Smooth muscle cell (in vitro differentiated cells): ENCODE results near the gene SH3BP4. TPM values are rescaled to one million over a fixed set of nuclear protein-coding genes. Genes with fewer than 3 reads are reported as not detected.

Source experiments
- DNase-seq: peaks from one replicate; lab custom pipeline; 2025; ENCODE audit not compliant: unreplicated experiment; lab: John Stamatoyannopoulos, UW
- H2AFZ ChIP-seq: fragments of 200-600 bp; sonication (generic); 2 replicates; pipeline ENCODE4 v1.6.0; 2016; ENCODE audit warnings: antibody characterized with exemption, low read depth, mild to moderate bottlenecking
- H3F3A ChIP-seq: fragments of 200-600 bp; sonication (generic); 2 replicates; pipeline ENCODE4 v1.6.0; 2017; ENCODE audit warnings: antibody characterized with exemption, low read depth
- H3K27ac ChIP-seq: fragments of 200-600 bp; sonication (generic); 2 replicates; pipeline ENCODE4 v1.5.1; 2016; ENCODE audit warnings: low read depth, mild to moderate bottlenecking
- H3K27me3 ChIP-seq: fragments of 200-600 bp; sonication (generic); 2 replicates; pipeline ENCODE4 v1.6.1; 2016; ENCODE audit warnings: low read depth, mild to moderate bottlenecking
- H3K36me3 ChIP-seq: fragments of 200-600 bp; sonication (generic); 2 replicates; pipeline ENCODE4 v1.5.1; 2016; ENCODE audit warnings: low read depth
- H3K4me1 ChIP-seq: fragments of 200-600 bp; sonication (generic); 2 replicates; pipeline ENCODE4 v1.5.1; 2016; ENCODE audit warnings: low read depth
- H3K4me2 ChIP-seq: fragments of 200-600 bp; sonication (generic); 2 replicates; pipeline ENCODE4 v1.6.0; 2016; ENCODE audit warnings: mild to moderate bottlenecking
- H3K4me3 ChIP-seq: fragments of 200-600 bp; sonication (generic); 2 replicates; pipeline ENCODE4 v1.5.1; 2016; ENCODE audit warnings: mild to moderate bottlenecking
- H3K79me2 ChIP-seq: fragments of 200-600 bp; sonication (generic); 2 replicates; pipeline ENCODE4 v1.6.0; 2016; ENCODE audit warnings: low read depth, mild to moderate bottlenecking
- H3K9ac ChIP-seq: fragments of 200-600 bp; sonication (generic); 2 replicates; pipeline ENCODE4 v1.6.0; 2016; ENCODE audit warnings: low read depth
- H3K9me3 ChIP-seq: fragments of 200-600 bp; sonication (generic); replicated peaks from 2 replicates; pipeline ENCODE4 v1.5.1; 2016; ENCODE audit warnings: low read depth
- H4K20me1 ChIP-seq: fragments of 200-600 bp; sonication (generic); 2 replicates; pipeline ENCODE4 v1.6.0; 2016; ENCODE audit warnings: low read depth
- CTCF ChIP-seq: fragments of 200-600 bp; sonication (generic); IDR thresholded peaks from 2 replicates; pipeline ENCODE4 v1.5.1; 2017; ENCODE audit warnings: borderline replicate concordance, mild to moderate bottlenecking, antibody characterized with exemption; ENCODE audit not compliant: insufficient read depth, poor library complexity, severe bottlenecking
- WGBS: methylation state at CpG from one replicate; pipeline ENCODE4 v1.1.7; 2016; ENCODE audit warnings: low lambda C conversion rate; 5-methylcytosine and 5-hydroxymethylcytosine counted together
- polyA plus RNA-seq: library from polyadenylated mRNA; unstranded; fragments of >200 nt; fragmentation: Nextera tagmentation; extraction: Ambion mirVana; gene quantifications from 2 replicates; pipeline ENCODE4 v1.2.1, GENCODE V29; 2016
- total RNA-seq: library from RNA; depleted of rRNA; stranded (reverse); fragments of >200 nt; gene quantifications from 2 replicates; pipeline ENCODE4 v1.2.3, GENCODE V29; 2014

The SH3BP4 gene
- total and polyA plus RNA-seq, 2 experiments from 2014 or later = 38.9 to 47.7 TPM

GRCh38 chr2:235094457-235094856 is 142.6 kb downstream of the SH3BP4 start:
- Histone ChIP-seq H3K79me2 (no peaks in the 10 kb centered on the region), H2AFZ (no peak overlapping the region), H3K4me1 (no peaks in the 10 kb centered on the region), H3K27ac (no peak overlapping the region), H3K4me3 (no peak overlapping the region), H3K27me3 (peaks cover 5% of the 10 kb centered on the region), H3K9ac (no peak overlapping the region), H4K20me1 (no peaks in the 10 kb centered on the region), H3K36me3 (no peaks in the 10 kb centered on the region), H3K4me2 (no peak overlapping the region), H3K9me3 (no peaks in the 10 kb centered on the region), H3F3A (no peaks in the 10 kb centered on the region)
- WGBS = 96% methylated on average over 1 of the region's 1 CpG
- no peak for TF ChIP-seq CTCF
- no peak for DNase-seq

GRCh38 chr2:235095569-235095968 is 143.8 kb downstream of the SH3BP4 start:
- no peak for TF ChIP-seq CTCF
- no peaks in the 10 kb centered on the region for H3K4me1 ChIP-seq
- no peaks in the 10 kb centered on the region for H3F3A ChIP-seq
- H3K4me2 ChIP-seq = no peak overlapping the region
- no peak for DNase-seq
- H3K27me3 ChIP-seq = peaks cover 5% of the 10 kb centered on the region
- H3K27ac ChIP-seq = no peak overlapping the region
- H4K20me1 ChIP-seq = no peaks in the 10 kb centered on the region
- H3K36me3 ChIP-seq = no peaks in the 10 kb centered on the region
- WGBS = 85% methylated on average over 2 of the region's 2 CpGs
- H3K4me3 ChIP-seq = no peak overlapping the region
- no peaks in the 10 kb centered on the region for H3K9me3 ChIP-seq
- H3K79me2 ChIP-seq = no peaks in the 10 kb centered on the region
- no peak overlapping the region for H3K9ac ChIP-seq
- H2AFZ ChIP-seq = no peak overlapping the region

GRCh38 chr2:235096447-235096846 is 144.6 kb downstream of the SH3BP4 start:
- no peak overlapping the region for H3K27ac ChIP-seq
- H3K9ac ChIP-seq = no peak overlapping the region
- H3K79me2 ChIP-seq = no peaks in the 10 kb centered on the region
- H3K4me3 ChIP-seq = no peak overlapping the region
- no peaks in the 10 kb centered on the region for H3F3A ChIP-seq
- no peaks in the 10 kb centered on the region for H3K9me3 ChIP-seq
- no peaks in the 10 kb centered on the region for H3K36me3 ChIP-seq
- H3K27me3 ChIP-seq = peaks cover 5% of the 10 kb centered on the region
- WGBS = 97% methylated on average over 4 of the region's 4 CpGs
- no peak for TF ChIP-seq CTCF
- H2AFZ ChIP-seq = no peak overlapping the region
- no peak overlapping the region for H3K4me2 ChIP-seq
- no peak for DNase-seq
- no peaks in the 10 kb centered on the region for H3K4me1 ChIP-seq
- no peaks in the 10 kb centered on the region for H4K20me1 ChIP-seq

GRCh38 chr2:235097196-235097595 is 145.4 kb downstream of the SH3BP4 start:
- no peak overlapping the region for H3K4me2 ChIP-seq
- H3K4me3 ChIP-seq = no peak overlapping the region
- no peaks in the 10 kb centered on the region for H4K20me1 ChIP-seq
- no peak for TF ChIP-seq CTCF
- H3K79me2 ChIP-seq = no peaks in the 10 kb centered on the region
- no peaks in the 10 kb centered on the region for H3K36me3 ChIP-seq
- H3K9me3 ChIP-seq = no peaks in the 10 kb centered on the region
- no peak for DNase-seq
- H3K27ac ChIP-seq = no peak overlapping the region
- H2AFZ ChIP-seq = no peak overlapping the region
- 94% methylated on average over 6 of the region's 6 CpGs for WGBS
- H3K27me3 ChIP-seq = peaks cover 5% of the 10 kb centered on the region
- H3K4me1 ChIP-seq = no peaks in the 10 kb centered on the region
- no peak overlapping the region for H3K9ac ChIP-seq
- H3F3A ChIP-seq = no peaks in the 10 kb centered on the region
